ENCODE data around the gene DNAJC1.

DNAJC1 gene

GRCh38 chr10:21954132-21954531 is 49.4 kb downstream of the DNAJC1 start:
- DNase-seq = no peak

- no peak for DNase-seq
Measured at GRCh38 chr10:21953585-21954057, 49.9 kb downstream of the DNAJC1 start.

- no peak for DNase-seq
Measured at GRCh38 chr10:21950566-21950965, 53.0 kb downstream of the DNAJC1 start.

- DNase-seq = no peak
Measured at GRCh38 chr10:21946946-21947345, 56.6 kb downstream of the DNAJC1 start.

- no peak for DNase-seq
Measured at GRCh38 chr10:21944727-21945386, 58.7 kb downstream of the DNAJC1 start.

- DNase-seq = no peak
Measured at GRCh38 chr10:21943633-21944265, 59.8 kb downstream of the DNAJC1 start.

- DNase-seq = no peak
Measured at GRCh38 chr10:21935439-21936023, 68.0 kb downstream of the DNAJC1 start.

GRCh38 chr10:21934307-21934706 is 69.2 kb downstream of the DNAJC1 start:
- no peak for DNase-seq

GRCh38 chr10:21929070-21929469 is 74.5 kb downstream of the DNAJC1 start:
- DNase-seq = no peak

GRCh38 chr10:21927631-21928353 is 75.7 kb downstream of the DNAJC1 start:
- DNase-seq = no peak

- DNase-seq = no peak
Measured at GRCh38 chr10:21926949-21927348, 76.6 kb downstream of the DNAJC1 start.

- no peak for DNase-seq
Measured at GRCh38 chr10:21926358-21926925, 77.1 kb downstream of the DNAJC1 start.

- no peak for DNase-seq
Measured at GRCh38 chr10:21925851-21926250, 77.7 kb downstream of the DNAJC1 start.

GRCh38 chr10:21924511-21924910 is 79.0 kb downstream of the DNAJC1 start:
- no peak for DNase-seq

GRCh38 chr10:21920633-21921032 is 82.9 kb downstream of the DNAJC1 start:
- no peak for DNase-seq

GRCh38 chr10:21919906-21920305 is 83.6 kb downstream of the DNAJC1 start:
- DNase-seq = no peak

- DNase-seq = no peak
Measured at GRCh38 chr10:21919117-21919516, 84.4 kb downstream of the DNAJC1 start.

- no peak for DNase-seq
Measured at GRCh38 chr10:21912625-21913024, 90.9 kb downstream of the DNAJC1 start.

- DNase-seq = no peak
Measured at GRCh38 chr10:21910798-21911197, 92.7 kb downstream of the DNAJC1 start.

GRCh38 chr10:21907436-21907835 is 96.1 kb downstream of the DNAJC1 start:
- DNase-seq = no peak

GRCh38 chr10:21904930-21905329 is 98.6 kb downstream of the DNAJC1 start:
- DNase-seq = no peak

GRCh38 chr10:21899736-21900135 is 103.8 kb downstream of the DNAJC1 start:
- no peak for DNase-seq

GRCh38 chr10:21895932-21896331 is 107.6 kb downstream of the DNAJC1 start:
- no peak for DNase-seq

Data from activated gamma-delta T cell treated with Interleukin-2 at 50 U/mL for 16 hours (primary cell).